HEK293T (cell line): Measurements from ENCODE around the gene RNF175.

Experiments
- ARNT ChIP-seq: fragments of 450-650 bp; IDR thresholded peaks from 2 replicates; pipeline ENCODE4 v1.6.1; 2017; ENCODE audit warnings: mild to moderate bottlenecking
- BHLHE40 ChIP-seq: fragments of 450-650 bp; IDR thresholded peaks from 2 replicates; pipeline ENCODE4 v1.6.1; 2016; ENCODE audit warnings: mild to moderate bottlenecking, moderate library complexity, borderline replicate concordance
- CTBP1 ChIP-seq: fragments of 450-650 bp; IDR thresholded peaks from 2 replicates; pipeline ENCODE4 v1.6.1; 2016; ENCODE audit warnings: borderline replicate concordance
- ELF4 ChIP-seq: fragments of 450-650 bp; IDR thresholded peaks from 2 replicates; pipeline ENCODE4 v1.6.1; 2017; ENCODE audit warnings: antibody characterized with exemption
- FOXM1 ChIP-seq: fragments of 450-650 bp; IDR thresholded peaks from 2 replicates; pipeline ENCODE4 v1.6.1; 2017; ENCODE audit warnings: mild to moderate bottlenecking, borderline replicate concordance
- HDGF ChIP-seq: fragments of 450-650 bp; IDR thresholded peaks from 2 replicates; pipeline ENCODE4 v1.6.1; 2017; ENCODE audit warnings: antibody characterized with exemption, borderline replicate concordance
- LEF1 ChIP-seq: fragments of 450-650 bp; IDR thresholded peaks from 2 replicates; pipeline ENCODE4 v1.6.1; 2017; ENCODE audit warnings: mild to moderate bottlenecking, borderline replicate concordance
- NFRKB ChIP-seq: fragments of 450-650 bp; IDR thresholded peaks from 2 replicates; pipeline ENCODE4 v1.6.1; 2016; ENCODE audit warnings: mild to moderate bottlenecking, moderate library complexity
- SP1 ChIP-seq: fragments of 450-650 bp; IDR thresholded peaks from 2 replicates; pipeline ENCODE4 v1.6.1; 2017
- TARDBP ChIP-seq: fragments of 450-650 bp; IDR thresholded peaks from 2 replicates; pipeline ENCODE4 v1.6.1; 2016
- ZNF384 ChIP-seq: fragments of 450-650 bp; IDR thresholded peaks from 2 replicates; pipeline ENCODE4 v1.6.1; 2016
- TF ChIP-seq, protein P1 (sequence below): fragments of 450-650 bp; IDR thresholded peaks from 2 replicates; pipeline ENCODE4 v1.6.1; 2016

DNA sequence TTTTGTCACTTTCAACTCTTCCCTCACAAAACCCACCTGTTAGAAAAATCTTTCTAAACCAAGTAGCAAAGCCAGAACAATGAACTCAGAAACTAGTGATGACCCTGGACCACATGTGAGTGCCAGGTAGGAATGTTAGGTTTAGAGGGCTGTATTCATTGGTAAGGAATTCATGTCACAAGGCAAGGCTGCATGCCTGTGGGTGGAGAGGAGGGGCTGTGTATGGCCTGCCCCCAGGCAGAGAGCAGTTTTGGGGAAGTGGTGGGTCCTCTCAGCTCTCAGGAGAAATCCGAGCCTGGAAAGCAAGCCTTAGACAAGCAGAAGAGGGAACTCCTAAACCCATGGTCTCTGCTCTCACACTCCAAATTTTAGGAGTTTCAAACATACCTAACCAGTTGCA lies 2.4 kb downstream of the RNF175 start:
- no peak for TF ChIP-seq SP1
- TF ChIP-seq BHLHE40 = no peak
- TF ChIP-seq ZNF384 = no peak
- TF ChIP-seq, protein P1, sequence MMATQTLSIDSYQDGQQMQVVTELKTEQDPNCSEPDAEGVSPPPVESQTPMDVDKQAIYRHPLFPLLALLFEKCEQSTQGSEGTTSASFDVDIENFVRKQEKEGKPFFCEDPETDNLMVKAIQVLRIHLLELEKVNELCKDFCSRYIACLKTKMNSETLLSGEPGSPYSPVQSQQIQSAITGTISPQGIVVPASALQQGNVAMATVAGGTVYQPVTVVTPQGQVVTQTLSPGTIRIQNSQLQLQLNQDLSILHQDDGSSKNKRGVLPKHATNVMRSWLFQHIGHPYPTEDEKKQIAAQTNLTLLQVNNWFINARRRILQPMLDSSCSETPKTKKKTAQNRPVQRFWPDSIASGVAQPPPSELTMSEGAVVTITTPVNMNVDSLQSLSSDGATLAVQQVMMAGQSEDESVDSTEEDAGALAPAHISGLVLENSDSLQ = no peak
- no peak for TF ChIP-seq ELF4
- no peak for TF ChIP-seq TARDBP
- TF ChIP-seq FOXM1 = no peak
- TF ChIP-seq NFRKB = no peak
- TF ChIP-seq LEF1 = no peak
- no peak for TF ChIP-seq CTBP1
- TF ChIP-seq ARNT = no peak
- no peak for TF ChIP-seq HDGF
